ENCODE data around the gene SATB1.
"Not testable (repeated sequence)": the region's sequence is repeated elsewhere in the genome, so short reads cannot be mapped to it uniquely, and the experiment has no call there.

SATB1 gene

DNA sequence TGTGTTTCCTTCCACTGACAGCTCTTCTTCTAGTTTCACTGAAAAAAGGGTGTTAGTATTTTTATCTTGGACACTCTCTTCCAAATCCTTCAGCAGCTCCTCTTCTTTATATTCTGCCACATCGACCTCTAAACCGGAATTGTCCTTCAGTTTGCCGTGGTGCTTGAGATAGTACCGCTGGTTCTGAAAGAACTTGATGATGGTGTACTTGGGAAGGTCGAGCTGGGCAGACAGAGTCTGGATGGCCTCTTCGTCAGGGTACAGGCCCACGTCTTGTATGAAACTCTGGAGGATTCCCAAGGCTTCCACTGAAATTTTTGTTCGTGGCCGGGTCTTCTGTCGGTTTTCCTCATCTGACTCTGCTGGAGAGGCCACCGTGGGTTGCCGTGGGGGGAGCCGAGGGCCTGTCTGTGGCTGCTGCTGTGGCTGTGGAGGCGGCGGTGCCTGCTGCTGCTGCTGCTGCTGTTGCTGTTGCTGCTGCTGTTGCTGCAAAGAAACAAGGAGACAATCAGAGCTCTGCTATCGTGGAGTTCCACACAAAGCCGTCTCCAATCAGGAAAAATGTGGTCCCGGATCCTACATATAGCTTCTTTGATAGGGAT is 75.8 kb downstream of the SATB1 start:
- DNase-seq, result no peak

DNA sequence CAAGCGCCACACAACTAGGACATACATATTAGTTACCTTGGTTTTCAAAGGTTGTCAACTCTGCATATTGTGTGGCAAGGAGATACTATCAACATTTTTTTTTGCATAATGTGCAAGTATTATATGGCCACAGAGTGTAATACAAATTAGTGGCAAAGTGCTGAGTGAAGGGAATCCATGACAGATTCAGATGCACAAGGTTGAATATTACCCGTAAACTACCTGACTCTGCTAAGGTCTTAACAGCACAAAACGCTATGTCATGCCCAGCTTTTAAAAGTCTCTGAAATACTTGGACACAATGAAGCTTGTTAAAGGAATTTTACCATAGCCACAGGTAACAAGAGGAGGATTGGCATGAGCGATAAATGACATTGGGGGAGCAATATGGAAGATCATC is 79.0 kb downstream of the SATB1 start:
- DNase-seq, result no peak

DNA sequence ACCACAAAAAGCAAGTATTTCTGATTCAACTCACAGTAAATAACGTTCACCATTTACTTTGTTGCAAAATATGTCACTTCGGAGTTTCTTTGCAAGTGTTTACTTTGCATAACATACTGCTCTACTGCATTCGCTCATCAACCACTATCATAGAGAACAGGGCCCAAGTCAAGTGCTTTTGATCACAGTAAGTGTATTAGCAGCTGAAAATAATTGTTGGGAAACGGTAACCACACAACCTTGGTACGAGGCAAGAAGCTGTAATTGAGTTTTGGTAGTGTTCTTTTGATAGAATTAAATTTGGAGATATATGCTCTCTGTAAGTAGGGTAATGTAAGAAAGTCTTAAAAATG is 80.1 kb downstream of the SATB1 start:
- DNase-seq, result no peak

DNA sequence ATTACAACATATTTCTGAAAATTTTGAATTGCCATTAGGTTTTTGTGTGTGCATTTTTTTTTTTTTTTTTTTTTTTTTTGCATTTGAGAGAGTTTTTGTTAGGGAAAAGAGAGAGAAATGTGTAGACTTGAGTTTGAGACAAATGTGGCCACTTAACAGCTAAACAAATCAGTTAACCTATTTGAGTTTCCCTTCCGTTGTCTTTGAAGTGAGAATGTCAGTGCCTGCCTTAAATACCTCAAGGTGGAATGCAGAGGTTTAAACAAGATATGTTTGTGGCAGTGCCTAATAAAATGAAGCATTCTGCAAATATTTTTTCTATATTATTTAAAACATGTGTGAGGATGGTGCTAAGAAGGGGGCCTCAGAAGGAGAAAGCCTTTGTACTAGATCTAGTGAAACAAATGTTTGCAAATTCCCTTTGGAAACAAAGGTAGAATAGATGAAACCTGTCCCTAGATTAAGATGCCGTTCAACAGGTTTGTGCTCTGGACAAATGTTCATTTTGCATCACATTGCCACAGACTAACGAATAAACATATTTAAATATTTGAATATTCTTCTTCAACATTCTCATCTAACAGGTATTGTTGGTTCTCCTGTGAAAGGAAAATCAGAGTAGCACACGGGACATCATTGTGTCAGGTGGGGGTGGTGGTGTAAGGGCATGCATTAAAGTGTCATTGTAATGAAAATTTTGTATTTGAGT is 80.7 kb downstream of the SATB1 start:
- DNase-seq, result no peak

DNA sequence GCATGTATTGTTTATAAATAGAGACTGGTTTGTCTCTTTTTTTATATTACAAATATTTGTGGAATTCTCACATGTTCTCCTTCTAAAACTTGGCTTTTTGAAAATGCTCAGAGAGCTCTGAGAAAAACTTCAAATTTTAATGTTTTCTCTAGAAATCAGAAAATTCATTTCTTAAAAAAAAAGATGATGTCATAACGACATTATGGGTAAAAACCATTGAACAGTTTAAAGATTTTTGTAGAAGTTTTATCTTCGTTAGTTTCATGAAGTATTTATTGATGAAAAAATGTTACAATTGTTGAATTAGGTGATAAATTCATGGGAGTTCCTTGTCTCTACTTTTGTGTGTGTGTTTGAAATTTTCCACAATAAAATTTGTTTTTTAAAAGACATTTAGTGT is 81.3 kb downstream of the SATB1 start:
- DNase-seq, result no peak

DNA sequence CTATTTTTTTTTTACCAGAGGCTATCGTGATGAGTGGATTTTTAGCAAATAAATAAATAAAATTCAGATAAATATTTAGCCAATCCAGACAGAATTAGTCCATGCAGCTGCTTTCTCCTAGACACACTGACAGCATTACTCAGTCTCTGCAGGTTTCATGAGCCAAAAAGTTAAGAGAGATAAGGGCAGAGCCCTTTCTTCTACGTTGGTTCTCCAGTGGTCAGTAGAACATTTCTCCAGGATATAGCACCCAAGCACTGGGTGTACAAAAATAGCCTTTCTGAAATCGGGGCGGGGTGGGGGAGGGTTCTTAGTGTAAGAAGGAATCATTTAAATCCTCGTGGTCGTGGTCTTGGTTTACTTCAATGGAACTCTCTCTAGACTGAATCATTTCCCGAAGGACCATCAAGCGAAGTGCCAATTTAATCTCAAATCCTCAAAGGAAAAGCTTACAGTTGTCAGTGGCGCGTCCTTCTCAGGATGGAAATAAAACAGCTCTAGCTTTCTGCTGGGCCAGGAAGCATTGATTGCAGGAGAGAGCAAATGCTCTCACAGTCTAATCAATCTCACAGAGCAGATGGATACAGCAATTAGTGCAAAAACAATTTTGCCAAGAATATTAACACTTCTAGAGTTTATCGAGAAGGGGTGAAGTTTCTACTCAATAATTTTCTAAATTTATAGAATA is 86.2 kb downstream of the SATB1 start:
- no peak for DNase-seq

DNA sequence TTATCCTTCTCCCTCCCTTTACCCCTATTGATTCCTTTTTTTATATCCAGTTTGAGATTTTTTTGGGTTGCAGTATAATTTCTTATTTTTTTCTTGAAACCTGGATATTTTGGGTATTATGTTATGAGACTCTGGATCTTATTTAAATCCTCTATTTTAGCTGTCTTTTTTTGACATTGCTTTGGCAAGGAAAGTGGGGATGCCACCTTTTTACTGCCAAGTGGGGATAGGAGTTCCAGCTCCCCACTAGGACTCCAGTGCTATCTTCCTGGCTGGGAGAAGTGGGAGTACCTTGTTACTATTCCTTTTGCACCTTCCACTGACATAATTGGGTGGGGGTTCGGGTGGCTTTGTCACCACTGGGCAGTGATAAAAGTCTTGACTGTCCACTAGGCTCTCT is 87.9 kb downstream of the SATB1 start:
- no peak for DNase-seq

DNA sequence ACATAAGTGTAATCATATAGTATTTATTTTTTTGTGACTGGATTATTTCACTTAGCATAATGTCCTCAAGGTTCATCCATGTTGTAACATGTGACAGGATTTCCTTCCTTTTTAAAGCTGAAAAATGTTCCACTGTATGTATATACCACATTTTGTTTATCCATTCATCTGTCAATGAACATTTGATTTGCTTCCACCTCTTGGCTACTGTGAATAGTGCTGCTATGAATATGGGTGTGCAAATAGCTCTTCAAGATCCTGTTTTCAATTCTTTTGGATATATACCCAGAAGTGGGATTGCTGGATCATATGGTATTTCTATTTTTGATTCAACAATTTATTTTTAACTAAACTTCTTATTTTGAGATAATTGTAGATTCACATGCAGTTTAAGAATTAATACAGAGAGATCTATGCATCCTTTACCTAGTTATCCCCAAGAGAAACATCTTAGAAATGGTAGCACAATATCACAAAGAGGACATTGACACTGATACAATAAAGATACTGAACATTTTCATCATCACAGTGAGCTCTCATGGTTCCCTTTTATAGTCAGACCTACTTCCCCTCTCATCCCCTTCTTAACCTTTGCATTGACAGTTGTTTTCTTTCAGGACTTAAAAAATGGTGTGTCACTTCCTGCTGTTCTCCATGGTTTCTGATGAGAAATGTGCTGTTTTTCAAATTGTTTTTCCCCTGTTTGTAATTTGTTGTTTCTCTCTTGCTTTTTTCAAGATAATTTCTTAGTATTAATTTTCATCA is 90.1 kb downstream of the SATB1 start:
- DNase-seq, result no peak

DNA sequence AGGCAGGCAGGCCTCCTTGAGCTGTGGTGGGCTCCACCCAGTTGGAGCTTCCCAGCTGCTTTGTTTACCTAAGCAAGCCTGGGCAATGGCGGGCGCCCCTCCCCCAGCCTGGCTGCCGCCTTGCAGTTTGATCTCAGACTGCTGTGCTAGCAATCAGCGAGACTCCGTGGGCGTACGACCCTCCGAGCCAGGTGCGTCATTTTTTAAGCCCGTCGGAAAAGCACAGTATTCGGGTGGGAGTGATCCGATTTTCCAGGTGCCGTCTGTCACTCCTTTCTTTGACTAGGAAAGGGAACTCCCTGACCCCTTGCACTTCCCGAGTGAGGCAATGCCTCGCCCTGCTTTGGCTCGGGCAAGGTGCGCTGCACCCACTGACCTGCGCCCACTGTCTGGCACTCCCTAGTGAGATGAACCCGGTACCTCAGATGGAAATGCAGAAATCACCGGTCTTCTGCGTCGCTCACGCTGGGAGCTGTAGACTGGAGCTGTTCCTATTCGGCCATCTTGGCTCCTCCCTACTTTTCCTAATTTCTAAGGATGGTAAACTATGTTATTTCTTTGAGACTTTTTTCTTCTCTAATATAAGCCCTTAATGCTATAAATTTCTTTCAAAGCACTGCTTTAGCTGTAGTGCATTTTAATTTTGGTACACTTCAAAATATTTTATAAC is 94.2 kb downstream of the SATB1 start:
- not testable (repeated sequence) for DNase-seq

DNA sequence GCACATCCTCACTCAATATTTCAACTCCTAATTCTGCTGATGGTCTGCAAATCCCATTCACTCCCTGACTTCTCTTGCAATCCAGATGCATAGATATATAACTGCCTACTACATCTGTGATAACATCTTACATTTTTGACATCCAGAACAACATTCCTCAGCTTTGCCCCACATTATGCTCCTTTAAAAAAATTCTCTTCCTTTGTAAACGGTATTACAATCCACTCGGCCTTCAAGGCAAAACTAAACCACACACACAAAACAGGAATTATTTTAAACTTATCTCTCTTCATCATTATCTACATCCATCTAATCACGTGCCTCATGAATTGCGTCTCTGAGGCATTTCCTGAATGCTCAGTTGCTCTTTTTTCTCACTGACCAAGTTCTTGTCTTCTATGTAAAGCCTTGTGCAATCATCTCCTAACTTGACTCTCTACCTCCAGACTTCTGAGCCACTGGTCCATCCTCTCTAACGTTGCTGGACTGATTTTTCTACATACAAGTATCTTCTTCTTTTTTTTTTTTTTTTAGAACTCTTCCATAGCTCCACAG is 117.0 kb downstream of the SATB1 start:
- no peak for DNase-seq

DNA sequence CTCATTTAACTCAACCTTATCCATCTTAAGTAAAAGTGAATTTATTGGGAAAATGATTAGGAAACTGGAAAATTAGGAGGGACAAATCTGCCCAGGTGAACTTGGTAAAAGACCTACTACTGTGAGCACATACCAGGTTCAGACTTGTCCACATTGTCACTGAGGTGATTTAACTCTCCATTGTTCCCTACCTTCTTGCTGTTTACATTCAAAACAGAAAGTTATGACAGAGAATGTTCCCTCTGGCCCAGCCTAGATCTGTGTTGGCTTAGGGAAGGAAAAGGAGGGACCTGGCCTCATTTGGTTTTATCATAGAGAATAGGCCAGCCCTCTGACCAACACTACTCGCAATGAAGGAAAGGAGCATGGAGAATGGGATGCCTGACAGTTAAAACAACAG is 117.6 kb downstream of the SATB1 start:
- no peak for DNase-seq

DNA sequence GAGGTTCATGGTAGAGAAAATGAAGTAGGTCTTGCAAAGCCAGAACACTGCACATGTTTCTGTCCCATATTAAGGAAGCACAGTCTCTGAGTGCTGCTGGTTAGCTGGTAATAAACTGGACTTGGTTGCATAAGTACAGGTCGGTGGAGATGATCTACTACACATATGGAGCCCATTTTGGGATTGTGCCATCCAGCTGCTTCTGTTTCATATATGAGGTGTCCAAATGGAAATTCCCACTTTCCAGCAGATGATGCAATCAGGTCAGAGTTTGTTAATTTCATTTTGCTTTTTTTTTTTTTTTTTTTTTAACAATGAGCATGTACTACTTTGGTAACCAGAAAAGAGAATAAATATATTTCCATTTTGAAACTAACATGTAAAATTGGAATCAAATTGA is 122.6 kb downstream of the SATB1 start:
- no peak for DNase-seq

DNA sequence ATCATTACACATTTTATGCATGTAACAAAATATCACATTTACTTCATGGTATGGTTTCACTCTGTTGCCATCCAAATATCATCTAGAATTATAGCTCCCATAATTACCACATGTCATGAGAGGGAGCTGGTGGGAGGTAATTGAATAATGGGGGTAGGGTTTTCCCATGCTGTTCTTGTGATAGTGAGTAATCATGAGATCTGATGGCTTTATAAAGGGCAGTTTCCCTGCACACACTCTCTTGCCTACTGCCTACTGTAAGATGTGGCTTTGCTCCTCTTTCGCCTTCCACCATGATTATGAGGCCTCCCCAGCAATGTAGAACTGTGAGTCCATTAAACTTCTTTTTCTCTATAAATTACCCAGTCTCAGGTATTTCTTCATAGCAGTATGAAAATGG is 123.4 kb downstream of the SATB1 start:
- no peak for DNase-seq

DNA sequence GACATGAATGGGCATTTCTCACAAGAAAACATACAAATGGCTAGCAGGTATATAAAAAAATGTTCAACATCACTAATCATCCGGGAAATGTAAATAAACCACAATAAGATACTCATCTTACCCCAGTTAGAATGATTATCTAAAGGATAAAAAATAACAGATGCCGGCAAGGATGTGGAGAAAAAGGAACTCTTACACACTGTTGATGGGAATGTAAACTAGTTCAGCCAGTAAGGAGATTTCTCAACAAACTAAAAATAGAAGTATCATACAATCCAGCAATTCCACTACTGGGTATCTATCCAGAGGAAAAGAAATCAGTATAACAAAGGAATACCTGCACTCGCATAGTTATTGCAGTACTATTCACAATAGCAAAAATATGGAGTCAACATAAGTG is 124.2 kb downstream of the SATB1 start:
- no peak for DNase-seq

DNA sequence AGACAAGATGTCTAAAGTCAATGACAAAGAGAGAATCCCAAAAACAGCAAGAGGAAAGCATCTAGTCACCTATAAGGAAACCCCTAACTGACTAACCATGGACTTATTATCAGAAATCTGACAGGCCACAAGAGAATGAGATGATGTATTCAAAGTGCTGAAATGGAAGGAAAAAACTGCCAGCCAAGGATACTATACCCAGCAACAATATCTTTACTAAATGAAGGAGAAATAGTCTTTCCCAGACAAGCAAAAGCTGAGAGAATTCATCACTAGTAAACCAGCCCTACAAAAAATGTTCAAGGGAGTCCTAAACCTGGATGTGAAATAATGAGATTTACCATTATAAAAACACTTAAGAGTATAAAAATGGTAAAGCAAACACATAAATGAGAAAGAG is 128.0 kb downstream of the SATB1 start:
- DNase-seq, result no peak

All from NCI-H1694 (cell line).